ENCODE data around the gene CNOT2.

Gene CNOT2

DNA sequence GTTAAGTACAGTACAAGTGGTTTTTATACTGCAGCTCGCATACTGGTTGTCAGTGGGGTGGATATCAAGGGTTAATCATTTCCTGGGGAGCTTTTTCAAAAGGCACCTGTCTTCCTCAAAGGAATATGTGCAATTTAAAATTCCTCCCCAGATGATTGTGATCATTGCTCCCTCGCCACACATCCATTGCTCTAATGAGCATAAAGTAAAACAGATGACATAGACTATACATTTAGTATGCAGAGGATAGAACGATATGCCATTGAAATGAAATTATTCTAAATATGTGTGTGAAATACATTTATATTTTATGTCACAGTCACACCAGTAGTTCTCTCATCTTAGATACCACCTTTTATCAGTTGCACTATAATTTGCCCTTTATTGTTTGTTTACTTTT is 86.5 kb downstream of the CNOT2 start:
- TF ChIP-seq EZH2phosphoT487 (conservative IDR thresholded peaks at IDR 0.05; ENCODE audit: low read length): no peak
- TF ChIP-seq, protein P1, sequence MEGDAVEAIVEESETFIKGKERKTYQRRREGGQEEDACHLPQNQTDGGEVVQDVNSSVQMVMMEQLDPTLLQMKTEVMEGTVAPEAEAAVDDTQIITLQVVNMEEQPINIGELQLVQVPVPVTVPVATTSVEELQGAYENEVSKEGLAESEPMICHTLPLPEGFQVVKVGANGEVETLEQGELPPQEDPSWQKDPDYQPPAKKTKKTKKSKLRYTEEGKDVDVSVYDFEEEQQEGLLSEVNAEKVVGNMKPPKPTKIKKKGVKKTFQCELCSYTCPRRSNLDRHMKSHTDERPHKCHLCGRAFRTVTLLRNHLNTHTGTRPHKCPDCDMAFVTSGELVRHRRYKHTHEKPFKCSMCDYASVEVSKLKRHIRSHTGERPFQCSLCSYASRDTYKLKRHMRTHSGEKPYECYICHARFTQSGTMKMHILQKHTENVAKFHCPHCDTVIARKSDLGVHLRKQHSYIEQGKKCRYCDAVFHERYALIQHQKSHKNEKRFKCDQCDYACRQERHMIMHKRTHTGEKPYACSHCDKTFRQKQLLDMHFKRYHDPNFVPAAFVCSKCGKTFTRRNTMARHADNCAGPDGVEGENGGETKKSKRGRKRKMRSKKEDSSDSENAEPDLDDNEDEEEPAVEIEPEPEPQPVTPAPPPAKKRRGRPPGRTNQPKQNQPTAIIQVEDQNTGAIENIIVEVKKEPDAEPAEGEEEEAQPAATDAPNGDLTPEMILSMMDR (IDR thresholded peaks at IDR 0.05; ENCODE audit: insufficient read depth, low read length, poor library complexity, severe bottlenecking): no peak
- H3K9me3 ChIP-seq (ENCODE audit: insufficient read depth, low read length): no peaks in the 10 kb centered on the region
- H3K9ac ChIP-seq (ENCODE audit: low read length): no peak overlapping the region
- no peaks in the 10 kb centered on the region for H3K9me2 ChIP-seq (replicated peaks; ENCODE audit: insufficient read depth, low read length)
- no peak overlapping the region for H3K27ac ChIP-seq (ENCODE audit: low read depth, low read length)
- no peak overlapping the region for H2AFZ ChIP-seq (ENCODE audit: low read depth, low read length, severe bottlenecking)
- peaks cover 8% of the 10 kb centered on the region; the same call in 1 of the 2 replicates for H3K79me2 ChIP-seq (ENCODE audit: insufficient read depth, low read length)
- no peak overlapping the region for H3K4me2 ChIP-seq (ENCODE audit: low read depth, low read length, poor library complexity, severe bottlenecking)
- no peak overlapping the region for H3K4me3 ChIP-seq (ENCODE audit: insufficient read depth, low read length, poor library complexity, severe bottlenecking)
- H3K27me3 ChIP-seq (ENCODE audit: low read length): no peaks in the 10 kb centered on the region
- peaks cover 4% of the 10 kb centered on the region; the same call in 1 of the 2 replicates for H4K20me1 ChIP-seq (ENCODE audit: low read depth, low read length)
- peaks cover 21% of the 10 kb centered on the region for H3K36me3 ChIP-seq (ENCODE audit: low read length)
- no peaks in the 10 kb centered on the region; the same call in 1 of the 2 replicates for H3F3A ChIP-seq (ENCODE audit: insufficient read depth)

GRCh38 chr12:70330158-70330557 is 86.9 kb downstream of the CNOT2 start:
- Histone ChIP-seq H3K79me2 (ENCODE audit: insufficient read depth, low read length) (peaks cover 8% of the 10 kb centered on the region; the same call in 1 of the 2 replicates), H3K9ac (ENCODE audit: low read length) (no peak overlapping the region), H3K9me2 (replicated peaks; ENCODE audit: insufficient read depth, low read length) (no peaks in the 10 kb centered on the region), H3K4me3 (ENCODE audit: insufficient read depth, low read length, poor library complexity, severe bottlenecking) (no peak overlapping the region), H3K4me2 (ENCODE audit: low read depth, low read length, poor library complexity, severe bottlenecking) (no peak overlapping the region), H3K36me3 (ENCODE audit: low read length) (peaks cover 25% of the 10 kb centered on the region), H3K9me3 (ENCODE audit: insufficient read depth, low read length) (no peaks in the 10 kb centered on the region), H3F3A (ENCODE audit: insufficient read depth) (no peaks in the 10 kb centered on the region; the same call in 1 of the 2 replicates), H3K27ac (ENCODE audit: low read depth, low read length) (no peak overlapping the region), H2AFZ (ENCODE audit: low read depth, low read length, severe bottlenecking) (no peak overlapping the region), H4K20me1 (ENCODE audit: low read depth, low read length) (peaks cover 4% of the 10 kb centered on the region; the same call in 1 of the 2 replicates), H3K27me3 (ENCODE audit: low read length) (no peaks in the 10 kb centered on the region)
- TF ChIP-seq, protein P1 (IDR thresholded peaks at IDR 0.05; ENCODE audit: insufficient read depth, low read length, poor library complexity, severe bottlenecking): no peak
- no peak for TF ChIP-seq EZH2phosphoT487 (conservative IDR thresholded peaks at IDR 0.05; ENCODE audit: low read length)

GRCh38 chr12:70332236-70332635 is 89.0 kb downstream of the CNOT2 start:
- no peaks in the 10 kb centered on the region for H3K27me3 ChIP-seq (ENCODE audit: low read length)
- H3K4me3 ChIP-seq (ENCODE audit: insufficient read depth, low read length, poor library complexity, severe bottlenecking): no peak overlapping the region
- no peak overlapping the region for H3K9ac ChIP-seq (ENCODE audit: low read length)
- no peak overlapping the region for H2AFZ ChIP-seq (ENCODE audit: low read depth, low read length, severe bottlenecking)
- H3K79me2 ChIP-seq (ENCODE audit: insufficient read depth, low read length): peaks cover 4% of the 10 kb centered on the region; the same call in 1 of the 2 replicates
- H3K9me3 ChIP-seq (ENCODE audit: insufficient read depth, low read length): no peaks in the 10 kb centered on the region
- no peaks in the 10 kb centered on the region; the same call in 1 of the 2 replicates for H3F3A ChIP-seq (ENCODE audit: insufficient read depth)
- no peak overlapping the region for H3K27ac ChIP-seq (ENCODE audit: low read depth, low read length)
- H3K4me2 ChIP-seq (ENCODE audit: low read depth, low read length, poor library complexity, severe bottlenecking): no peak overlapping the region
- peaks cover 4% of the 10 kb centered on the region; the same call in 1 of the 2 replicates for H4K20me1 ChIP-seq (ENCODE audit: low read depth, low read length)
- peaks cover 43% of the 10 kb centered on the region for H3K36me3 ChIP-seq (ENCODE audit: low read length)
- TF ChIP-seq, protein P1 (IDR thresholded peaks at IDR 0.05; ENCODE audit: insufficient read depth, low read length, poor library complexity, severe bottlenecking): no peak
- no peaks in the 10 kb centered on the region for H3K9me2 ChIP-seq (replicated peaks; ENCODE audit: insufficient read depth, low read length)

Measured in SU-DHL-6 (cell line).